ENCODE results near the gene CLEC18A.

DNA sequence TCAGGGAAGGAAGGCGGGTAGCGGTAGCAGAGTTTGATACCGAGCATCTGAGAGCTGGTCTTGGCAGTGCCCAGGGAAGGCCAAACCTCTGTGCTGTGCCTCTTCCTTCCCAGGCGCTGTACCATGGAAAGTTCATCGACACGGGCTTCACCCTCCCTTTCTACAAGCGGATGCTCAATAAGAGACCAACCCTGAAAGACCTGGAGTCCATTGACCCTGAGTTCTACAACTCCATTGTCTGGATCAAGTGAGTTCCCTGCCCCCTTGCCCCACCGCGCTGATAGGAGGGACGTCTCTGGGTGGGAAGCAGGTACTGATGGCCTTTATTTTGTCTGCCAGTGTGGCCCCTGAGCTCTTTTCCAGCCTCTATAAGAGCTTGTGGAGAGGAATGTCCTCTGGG, 15.4 kb upstream of the CLEC18A start:
- no peak for TF ChIP-seq CBX8 (IDR thresholded peaks at IDR 0.05)
- TF ChIP-seq KDM1A (IDR thresholded peaks at IDR 0.05; ENCODE audit: low read depth), result no peak
- no peak for TF ChIP-seq RCOR1 (IDR thresholded peaks at IDR 0.05; ENCODE audit: low read depth, low read length)
- no peak for TF ChIP-seq BHLHE40 (IDR thresholded peaks at IDR 0.05; ENCODE audit: low read depth, low read length)
- no peak for TF ChIP-seq JUN (IDR thresholded peaks at IDR 0.05)
- TF ChIP-seq ZC3H11A (IDR thresholded peaks at IDR 0.05), result no peak
- no peak for TF ChIP-seq CEBPB (IDR thresholded peaks at IDR 0.05)
- TF ChIP-seq POLR2A (IDR thresholded peaks at IDR 0.05; ENCODE audit: low read length), result no peak
- TF ChIP-seq, protein P1, sequence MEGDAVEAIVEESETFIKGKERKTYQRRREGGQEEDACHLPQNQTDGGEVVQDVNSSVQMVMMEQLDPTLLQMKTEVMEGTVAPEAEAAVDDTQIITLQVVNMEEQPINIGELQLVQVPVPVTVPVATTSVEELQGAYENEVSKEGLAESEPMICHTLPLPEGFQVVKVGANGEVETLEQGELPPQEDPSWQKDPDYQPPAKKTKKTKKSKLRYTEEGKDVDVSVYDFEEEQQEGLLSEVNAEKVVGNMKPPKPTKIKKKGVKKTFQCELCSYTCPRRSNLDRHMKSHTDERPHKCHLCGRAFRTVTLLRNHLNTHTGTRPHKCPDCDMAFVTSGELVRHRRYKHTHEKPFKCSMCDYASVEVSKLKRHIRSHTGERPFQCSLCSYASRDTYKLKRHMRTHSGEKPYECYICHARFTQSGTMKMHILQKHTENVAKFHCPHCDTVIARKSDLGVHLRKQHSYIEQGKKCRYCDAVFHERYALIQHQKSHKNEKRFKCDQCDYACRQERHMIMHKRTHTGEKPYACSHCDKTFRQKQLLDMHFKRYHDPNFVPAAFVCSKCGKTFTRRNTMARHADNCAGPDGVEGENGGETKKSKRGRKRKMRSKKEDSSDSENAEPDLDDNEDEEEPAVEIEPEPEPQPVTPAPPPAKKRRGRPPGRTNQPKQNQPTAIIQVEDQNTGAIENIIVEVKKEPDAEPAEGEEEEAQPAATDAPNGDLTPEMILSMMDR (IDR thresholded peaks at IDR 0.05), result no peak
- TF ChIP-seq RFX5 (IDR thresholded peaks at IDR 0.05), result no peak
